Stimulated activated CD4-positive, alpha-beta T cell treated with anti-CD3 and anti-CD28 coated beads, Interleukin-15, amount 100 ng/mL, for 24 hours (primary cell): ENCODE results near the gene KRT80.
A peak's percentile ranks its signal among the peaks of the same experiment; 100 is the strongest.
"Not testable (repeated sequence)": the region's sequence is repeated elsewhere in the genome, so short reads cannot be mapped to it uniquely, and the experiment has no call there.

Experiments used
- DNase-seq: peaks from one replicate; pipeline ENCODE4 v3.0.0-alpha.2; 2020

Gene KRT80

DNA sequence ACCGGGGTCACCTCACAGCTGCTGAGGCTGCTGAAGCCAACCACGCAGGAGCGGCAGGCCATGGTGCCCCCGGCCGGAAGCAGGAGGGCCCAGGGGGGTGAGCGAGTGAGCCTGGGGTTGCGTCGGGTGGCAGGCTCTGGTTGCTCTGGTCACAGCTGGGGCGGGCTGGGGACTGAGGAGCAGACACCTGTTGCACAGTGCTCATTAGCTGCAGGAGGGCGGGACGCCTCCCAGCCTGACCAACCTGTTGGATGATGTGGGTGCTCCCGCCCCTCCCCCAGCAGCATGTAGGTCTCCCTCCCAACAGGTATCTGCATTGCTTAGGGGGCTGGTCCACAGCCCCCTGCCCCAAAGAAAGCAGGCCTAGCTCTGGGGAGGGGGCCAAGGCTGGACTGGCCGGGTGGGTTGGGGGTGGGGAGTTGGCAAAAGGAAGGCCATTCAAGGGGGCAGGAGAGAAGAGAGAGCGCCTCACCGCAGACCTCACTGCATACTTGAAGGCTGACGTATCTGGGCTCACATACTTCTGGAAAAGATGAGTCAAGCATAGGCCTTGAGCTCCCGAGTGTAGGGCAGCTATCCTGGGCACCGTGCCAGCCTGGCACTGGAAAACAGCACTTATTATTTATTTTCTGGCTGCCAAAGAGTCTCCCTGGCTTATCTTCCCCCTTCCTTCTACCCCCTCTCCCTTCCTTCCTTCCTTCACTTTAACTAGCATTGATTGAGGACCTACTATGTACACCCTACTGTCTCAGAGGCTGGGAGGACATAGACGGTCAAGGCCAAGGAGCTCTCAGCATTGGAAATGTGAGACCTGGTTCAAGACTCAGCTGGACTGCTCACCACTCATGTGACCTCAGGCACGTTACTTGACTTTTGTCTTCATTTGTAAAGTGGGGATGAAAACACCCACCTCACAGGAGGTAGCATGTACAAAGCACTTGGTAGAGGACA is at the start of gene KRT80:
TSS of gene KRT80 (minus strand) at position 174 of the 951 bp plus-strand sequence. CDS start at position 62, 112 bp downstream.
- DNase-seq = peak; percentile 42

DNA sequence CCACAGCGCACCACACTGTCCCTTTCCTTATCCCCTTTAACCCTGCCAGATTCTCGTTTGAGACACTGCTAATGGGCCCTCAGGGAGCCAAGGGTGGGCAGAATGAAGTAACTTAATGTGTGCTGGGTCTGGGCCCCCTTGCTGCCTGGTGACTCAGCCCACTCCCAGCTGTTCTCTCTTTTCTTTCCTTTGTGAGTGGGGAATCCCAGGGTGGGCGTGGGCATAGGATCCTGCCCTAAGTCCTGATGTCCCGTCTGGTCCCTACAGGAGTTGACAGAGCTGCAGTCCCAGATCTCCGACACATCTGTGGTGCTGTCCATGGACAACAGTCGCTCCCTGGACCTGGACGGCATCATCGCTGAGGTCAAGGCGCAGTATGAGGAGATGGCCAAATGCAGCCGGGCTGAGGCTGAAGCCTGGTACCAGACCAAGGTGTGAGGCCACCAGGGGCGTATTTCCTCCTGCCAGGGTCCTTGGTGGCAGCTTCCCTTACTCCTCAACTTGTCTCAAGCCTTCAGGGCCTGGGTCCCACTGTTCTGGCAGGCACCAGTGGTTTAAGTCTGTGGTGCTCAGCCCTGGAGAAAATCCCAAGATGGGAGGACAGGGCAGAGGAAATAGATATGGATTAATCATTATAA is 49.5 kb upstream of the KRT80 start:
- no peak for DNase-seq

DNA sequence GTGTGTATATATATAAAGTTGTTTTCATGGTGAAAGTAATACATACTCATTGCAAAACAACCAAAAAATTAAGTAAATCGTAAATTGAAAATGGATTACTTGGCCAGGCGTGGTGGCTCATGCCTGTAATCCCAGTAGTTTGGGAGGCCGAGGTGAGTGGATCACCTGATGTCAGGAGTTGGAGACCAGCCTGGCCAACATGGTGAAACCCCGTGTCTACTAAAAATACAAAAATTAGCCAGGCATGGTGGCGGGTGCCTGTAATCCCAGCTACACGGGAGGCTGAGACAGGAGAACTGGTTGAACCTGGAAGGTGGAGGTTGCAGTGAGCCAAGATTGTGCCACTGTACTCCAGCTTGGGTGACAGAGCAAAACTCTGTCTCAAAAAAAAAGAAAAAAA is 48.4 kb upstream of the KRT80 start:
- DNase-seq = not testable (repeated sequence)

DNA sequence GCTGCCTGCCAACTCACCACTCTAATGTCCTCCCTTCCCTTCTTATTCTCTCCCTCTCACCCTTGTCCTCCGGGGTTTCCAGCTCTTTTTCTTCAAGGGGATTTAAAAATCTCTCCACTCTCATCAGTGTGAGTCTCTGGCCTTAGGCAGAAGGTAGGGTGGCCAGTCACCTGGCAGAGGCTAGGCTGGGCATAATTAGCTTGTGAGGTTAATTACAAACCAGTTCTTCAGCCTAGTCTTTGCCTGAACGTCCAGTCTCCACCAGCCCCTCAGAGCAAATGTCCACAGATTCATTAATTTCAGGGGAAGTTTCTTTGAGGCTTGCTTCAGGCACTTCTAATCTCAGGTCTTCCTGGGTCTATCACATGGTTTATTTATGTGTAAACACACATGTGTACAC is 48.0 kb upstream of the KRT80 start:
- DNase-seq = no peak

DNA sequence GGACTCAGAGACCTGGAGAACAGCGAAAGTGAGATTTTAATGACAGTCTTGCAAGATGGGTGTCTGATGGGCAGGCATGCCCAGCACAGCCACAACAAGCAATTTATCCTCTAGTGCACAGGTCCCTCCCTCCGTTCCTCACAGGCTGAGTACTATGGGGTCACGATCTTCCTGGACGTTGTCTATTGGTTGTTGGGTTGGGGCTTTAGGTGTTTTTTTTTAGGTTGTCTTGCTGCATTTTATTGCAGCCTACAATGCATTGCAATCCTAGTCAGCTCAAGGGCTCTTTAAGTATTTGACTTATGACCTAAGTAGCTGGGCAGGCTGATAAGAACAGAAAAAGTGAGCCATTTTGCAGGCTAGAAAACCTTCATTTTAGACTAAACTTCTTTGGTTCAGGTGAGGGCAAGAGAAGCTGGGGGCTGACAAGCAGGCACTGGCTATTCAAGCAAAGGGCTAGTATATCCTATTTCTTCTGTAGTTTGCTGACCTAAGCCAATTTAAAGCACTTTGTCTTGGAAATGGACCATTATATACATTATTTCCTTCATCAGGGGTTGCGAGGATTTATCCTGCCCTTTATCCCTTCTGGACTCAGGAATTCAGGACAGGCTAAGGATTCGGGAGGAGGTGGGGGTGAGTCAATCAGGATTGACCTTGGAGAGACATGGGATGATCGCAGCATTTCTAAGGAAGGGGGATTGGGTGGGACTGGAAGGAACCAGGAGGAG is 47.3 kb upstream of the KRT80 start:
- no peak for DNase-seq

DNA sequence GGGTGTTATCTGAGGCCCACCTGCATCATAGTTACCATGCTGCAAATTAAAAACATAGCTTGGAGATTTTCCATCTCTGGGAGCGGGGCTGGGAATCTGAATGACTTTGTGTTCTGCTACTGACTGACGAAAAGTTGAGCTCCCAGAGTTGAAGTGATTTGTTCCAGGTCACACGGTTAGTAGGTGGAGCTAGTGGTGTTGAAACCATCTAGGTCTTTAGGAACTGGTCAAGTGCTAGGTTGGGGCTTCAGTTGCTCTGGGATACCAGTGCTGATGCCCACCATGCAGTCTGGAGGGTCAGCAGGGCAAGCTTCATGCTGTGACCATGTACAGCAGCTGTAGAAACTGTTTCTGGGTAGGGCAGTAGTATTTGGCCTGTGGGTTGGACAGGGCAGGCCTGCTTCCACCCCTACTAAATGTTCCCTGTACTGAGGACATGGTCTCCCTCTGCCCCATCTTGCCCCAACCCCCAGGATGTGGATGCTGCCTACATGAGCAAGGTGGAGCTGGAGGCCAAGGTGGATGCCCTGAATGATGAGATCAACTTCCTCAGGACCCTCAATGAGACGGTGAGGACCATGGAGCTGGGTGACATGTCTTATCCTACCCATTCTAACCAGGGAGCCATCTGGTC is 46.5 kb upstream of the KRT80 start:
- no peak for DNase-seq

DNA sequence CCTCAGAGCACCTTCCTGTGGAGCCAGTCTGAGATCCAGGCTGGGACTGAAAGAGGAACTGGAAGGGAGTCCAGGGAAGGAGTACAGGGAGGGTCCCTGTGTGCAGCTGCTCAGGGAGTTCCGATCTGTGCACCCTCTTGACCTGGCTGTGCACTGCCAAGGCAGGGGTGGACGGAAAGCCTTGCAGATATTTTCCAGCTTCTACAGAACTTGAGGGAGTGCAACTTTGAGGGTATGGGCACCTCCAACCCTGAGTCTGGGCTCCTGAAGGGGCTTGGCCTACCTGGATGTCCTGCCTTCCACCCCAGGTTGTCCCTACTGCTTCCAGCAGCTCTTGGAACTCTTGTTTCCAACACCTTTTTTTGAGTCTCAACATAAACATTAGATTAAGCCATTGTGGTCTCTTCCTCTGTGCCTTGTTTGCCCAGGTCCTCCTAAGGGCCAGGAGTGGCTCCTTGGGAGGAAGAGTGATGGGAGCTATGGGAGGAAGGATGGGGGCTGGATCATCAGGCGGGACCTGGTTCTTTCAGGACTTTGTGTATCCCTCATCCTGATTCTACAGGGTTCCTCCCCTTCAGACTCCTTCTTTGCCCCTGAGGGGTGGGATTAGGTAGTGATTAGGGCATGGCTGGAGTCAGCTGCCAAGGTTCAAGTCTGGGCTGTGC is 44.7 kb upstream of the KRT80 start:
- no peak for DNase-seq

DNA sequence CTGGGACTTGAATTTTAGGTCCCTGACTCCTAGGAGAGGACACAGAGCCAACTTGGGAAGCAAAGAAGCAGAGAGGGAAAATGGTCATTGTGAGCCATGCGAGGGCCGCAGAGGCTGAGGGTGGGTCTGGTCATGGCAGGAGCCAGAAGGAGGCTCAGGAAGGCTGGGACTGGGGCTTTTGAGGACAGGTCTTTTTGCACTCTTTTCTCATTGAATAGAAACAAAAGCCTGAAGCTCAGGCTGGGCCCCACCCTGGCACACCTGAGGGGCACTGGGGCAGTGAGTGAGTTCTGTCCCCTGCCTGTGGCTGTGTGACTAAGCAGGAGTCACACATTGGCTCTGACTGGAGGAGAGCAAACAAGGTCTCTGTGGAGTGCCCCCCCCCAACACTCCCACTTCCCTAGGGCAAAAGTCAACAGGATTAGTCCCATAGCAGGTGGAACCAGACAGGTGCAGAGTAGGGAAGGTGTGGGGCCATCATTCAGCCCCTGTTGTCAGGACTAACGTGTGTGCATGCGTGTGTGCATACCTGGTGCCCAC is 44.1 kb upstream of the KRT80 start:
- no peak for DNase-seq

DNA sequence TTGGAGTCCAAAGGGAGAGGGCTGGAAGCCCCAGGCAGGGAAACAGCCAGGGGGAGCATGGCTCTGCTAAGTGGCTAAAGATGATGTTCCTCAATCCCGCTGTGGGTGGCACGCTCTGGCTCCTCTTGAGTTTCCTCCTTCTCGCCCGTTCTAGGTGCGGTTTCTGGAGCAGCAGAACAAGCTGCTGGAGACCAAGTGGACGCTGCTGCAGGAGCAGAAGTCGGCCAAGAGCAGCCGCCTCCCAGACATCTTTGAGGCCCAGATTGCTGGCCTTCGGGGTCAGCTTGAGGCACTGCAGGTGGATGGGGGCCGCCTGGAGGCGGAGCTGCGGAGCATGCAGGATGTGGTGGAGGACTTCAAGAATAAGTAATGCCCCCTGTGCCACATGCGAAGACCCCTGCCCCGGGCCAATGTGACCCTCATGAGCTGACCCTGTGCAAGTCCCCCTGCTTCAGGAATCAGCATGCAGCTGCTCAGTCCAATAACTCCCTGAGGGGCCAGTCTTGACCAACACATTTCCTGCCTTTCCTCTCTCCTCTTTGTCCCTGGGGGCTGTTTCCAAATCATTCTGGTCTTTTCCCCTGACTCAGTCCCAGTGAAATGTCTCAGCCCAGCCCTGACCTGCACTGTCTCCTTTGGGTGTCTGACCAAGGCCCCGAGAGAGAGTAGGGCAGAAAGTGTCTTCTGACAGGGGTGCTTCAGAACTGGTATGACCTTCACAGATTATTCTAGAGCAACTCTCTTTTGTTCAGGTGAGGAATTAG is 43.4 kb upstream of the KRT80 start:
- no peak for DNase-seq

DNA sequence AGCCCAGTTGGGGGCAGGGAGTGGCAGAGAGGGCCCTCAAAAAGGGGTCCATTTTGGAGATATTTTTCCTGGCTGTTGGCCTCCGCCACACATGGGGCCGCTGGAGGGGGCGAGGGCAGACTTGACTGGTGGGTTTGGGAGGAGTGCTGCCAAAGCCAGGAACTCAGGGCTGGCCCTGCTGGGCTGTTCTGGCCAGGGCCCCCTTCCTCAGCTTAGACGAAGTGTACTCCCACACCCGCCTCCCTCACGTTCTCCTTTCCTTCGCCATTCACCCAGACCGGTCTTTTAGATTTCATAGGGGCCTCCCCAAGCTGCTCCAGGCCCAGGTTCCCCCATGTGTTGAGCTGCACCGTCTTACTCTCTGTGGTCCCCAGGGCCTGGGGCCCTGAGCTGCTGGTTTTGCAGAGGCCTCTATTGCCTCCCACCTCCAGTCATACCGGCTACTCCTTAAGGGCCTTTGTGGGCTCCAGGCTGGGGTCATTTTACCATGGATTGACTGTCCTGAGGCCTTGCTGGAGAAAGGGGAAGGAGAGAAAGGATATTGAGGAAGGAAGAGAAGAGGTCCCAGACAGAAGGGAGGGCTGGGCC is 42.5 kb upstream of the KRT80 start:
- DNase-seq = no peak

DNA sequence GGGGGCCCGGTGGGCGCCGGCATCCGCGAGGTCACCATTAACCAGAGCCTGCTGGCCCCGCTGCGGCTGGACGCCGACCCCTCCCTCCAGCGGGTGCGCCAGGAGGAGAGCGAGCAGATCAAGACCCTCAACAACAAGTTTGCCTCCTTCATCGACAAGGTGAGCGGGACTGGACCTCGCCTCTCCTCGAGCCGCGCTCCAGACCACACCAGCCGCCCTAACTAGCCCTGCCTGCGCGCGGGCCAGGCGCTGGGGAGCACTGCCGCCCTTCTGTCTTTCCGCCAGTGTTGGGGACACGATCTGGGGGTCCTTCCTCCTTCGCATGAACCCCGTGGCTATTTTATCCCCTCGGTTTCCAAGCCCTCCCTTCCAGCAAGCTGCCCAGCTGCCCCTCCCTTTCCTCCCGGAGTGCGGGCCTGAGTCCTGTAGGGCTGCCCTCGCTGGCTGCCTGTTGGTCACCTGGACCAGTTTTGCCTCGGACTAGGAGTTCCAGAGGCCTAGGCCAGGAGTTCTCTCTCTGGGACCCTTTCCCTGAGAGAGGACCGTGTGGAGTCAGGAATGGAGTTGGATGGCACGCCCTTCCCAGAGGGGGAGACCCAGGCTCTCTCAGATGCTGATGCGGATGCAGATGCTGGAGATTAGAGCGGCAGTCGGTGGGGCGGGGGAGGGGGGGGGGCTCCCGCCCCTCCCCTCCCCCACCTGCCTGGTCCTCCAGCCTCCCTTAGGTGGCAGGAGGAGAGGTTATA is 41.8 kb upstream of the KRT80 start:
- DNase-seq = no peak

DNA sequence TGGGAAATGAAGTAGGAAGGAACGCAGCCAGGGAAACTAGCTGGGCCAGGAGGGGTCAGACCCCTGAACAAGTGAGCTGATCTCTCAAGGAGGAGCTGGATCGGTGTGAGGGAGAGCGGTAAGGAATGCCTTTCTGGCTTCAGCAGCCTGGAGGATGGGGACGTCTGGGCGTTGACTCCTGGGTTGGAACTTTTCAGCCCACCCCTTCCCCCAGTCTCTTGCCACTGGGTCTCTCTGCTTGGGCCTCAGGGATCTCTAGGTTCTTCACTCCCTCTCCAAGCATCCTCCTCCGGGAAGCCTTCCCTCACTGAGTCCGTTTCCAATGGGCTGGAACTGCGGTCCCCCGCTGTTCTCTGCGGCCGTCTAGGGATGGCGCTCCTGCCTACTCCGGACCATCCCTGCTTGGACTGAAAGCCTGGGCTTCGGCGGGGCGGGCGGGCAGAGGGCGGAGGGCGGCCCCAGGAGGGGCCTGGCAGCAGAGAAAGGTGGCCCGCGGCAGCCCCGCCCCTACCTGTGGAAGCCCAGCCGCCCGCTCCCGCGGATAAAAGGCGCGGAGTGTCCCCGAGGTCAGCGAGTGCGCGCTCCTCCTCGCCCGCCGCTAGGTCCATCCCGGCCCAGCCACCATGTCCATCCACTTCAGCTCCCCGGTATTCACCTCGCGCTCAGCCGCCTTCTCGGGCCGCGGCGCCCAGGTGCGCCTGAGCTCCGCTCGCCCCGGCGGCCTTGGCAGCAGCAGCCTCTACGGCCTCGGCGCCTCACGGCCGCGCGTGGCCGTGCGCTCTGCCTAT is 41.1 kb upstream of the KRT80 start, which contains the start of gene KRT7:
TSS of gene KRT7 (plus strand) at position 570 of the 788 bp plus-strand sequence. CDS start at position 624, 54 bp downstream.
- DNase-seq = no peak

DNA sequence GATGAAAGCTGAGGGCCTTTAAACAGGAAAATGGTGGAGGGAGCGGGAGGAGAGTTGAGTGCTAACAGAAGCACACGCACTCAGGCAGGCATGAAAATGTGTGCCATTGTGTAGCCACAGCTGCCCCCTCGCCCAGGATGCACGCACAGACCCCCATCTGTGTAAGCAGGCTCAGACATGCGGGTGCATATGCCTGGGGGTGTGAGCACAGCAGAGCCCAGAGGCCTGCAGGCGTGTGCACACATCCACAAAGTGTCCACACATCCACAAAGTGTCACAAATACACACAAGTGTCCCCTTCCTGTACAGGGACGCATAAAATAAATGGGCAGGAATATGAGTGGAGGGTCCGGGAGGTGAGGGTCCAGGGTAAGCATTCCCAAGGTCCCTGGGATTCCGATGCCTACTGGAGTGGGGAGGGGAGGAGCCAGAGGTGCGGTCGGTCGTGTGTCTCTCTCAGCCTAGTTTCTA is 40.4 kb upstream of the KRT80 start:
- no peak for DNase-seq

DNA sequence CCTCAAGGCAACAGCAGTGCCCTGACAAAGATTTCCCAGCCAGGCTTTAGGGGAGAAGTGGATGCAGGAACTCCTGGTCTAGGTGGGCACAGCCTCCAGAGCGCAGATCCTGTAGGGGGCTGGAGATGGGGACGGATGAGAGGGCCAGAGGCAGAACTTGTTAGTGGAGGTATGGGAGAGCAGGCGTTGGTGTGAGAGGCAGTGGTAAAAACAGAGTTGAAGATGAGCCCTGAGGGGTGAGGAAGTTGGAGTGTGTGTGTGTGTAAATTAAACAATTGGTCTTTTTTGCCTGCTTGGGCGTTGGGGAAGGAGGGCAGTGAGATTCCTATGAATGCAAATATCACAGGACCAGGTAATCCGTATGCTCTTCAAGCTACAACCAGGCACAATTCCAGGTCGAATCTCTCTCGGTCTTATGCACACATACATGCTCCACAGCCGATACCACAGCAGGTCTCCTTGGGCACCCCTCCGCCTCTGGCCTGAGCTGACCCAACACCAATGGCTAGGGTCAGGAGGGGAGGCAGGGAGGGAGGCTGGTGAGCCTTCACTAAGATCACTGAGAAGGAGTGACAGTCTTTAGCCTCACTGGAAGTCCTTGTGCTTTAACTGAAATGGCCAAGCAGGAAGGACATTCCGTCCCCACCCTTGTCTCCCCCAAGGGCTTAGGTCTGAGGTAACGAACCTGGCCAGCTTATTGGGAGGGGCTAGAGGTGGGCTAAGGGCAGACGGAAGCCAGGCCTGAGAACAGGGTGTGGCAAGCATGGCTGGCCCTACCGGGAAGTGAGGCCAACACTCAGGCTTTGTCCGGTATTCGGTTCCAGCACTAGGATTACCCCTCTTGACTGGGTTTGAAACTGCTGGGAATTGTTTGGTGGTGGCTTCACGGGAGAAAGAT is 39.7 kb upstream of the KRT80 start:
- DNase-seq = no peak

DNA sequence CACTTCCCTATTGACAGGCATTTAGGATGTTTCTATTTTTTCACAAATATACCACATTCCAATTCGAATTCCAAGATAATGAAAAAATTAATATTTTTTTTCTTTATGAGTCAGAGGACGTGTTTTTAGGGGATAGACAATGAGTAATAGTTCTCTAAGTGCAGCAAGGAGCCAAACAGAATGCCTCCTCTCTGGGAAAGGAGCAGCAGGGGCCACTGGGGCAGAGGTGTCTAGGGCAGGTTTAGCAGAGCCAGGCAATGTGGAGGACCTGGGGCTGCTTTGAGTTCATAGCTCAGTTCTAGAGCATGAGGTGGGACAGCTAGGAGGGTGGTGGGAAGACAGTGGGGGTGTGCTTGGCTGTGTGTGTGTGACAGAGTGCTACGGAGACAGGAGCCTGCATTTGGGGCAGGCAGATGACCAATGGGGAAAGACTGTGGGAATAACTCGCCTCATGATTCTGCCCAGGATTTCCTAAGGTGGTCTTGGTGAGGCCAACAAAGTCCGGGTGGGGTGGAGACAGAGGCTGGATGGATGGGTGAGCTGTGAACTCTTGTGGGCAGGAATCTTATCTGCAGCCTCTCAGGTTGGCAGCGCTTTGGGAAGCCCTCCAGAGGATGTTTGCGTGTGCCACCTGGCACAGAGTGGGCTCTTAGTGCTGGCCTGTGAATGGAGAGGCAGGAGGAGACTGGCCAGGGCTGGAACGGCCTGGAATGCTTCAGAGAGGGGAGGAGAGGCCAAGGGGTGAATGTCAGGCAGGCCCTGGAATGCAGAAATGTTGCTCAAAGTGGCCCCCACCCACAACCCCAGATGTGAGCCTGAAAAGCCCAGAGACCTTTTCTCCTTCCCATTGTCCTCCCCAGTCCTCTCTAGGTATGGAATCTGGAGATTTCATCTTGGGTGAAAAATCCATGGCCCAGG is 38.8 kb upstream of the KRT80 start:
- DNase-seq = no peak

DNA sequence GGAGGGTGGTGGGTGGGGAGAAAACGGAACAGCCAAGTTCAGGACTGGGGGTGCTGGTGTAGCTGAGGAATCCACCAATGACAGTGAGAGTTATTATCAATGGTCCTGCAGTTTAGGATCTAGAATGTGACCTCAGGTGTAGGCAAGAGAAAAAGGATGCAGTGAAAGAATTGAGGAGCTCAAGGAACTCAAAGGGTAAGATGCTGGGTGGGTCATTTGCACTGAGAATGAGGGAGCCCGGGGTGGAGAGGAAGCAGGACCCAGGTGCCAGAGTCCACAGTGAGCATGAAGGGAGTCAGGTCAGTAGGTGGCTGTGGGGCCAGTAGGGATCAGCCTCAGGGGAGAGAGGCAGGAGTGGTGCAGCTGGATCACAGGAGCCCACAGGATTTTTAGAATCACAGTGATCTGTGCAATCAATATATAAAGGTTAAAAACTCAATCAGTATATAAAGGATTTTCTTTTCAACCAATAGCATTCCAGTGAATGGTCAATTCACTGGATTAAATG is 38.1 kb upstream of the KRT80 start:
- no peak for DNase-seq

DNA sequence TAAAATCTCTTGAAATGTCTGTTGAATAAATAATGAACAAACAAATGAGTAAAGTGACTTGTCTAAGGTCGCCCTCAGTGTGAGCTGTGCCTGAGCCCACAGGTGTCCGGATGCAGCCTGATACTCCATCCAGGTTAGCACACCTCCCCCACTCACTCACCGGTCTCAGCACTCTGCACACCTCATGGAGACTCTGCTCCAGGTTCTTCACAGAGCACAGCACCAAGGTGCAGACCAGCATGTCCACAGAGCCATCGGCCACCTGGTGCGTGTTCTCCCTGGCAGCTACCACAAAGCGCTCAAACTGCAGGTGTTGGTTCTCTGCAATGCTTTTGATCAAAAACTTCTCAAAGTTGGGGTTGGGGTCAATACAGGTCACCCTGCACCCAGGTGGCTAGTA is 37.1 kb upstream of the KRT80 start:
- no peak for DNase-seq
